Cardiac fibroblast (primary cell): Measurements from ENCODE around the gene MMS19.
A peak's percentile ranks its signal among the peaks of the same experiment; 100 is the strongest.

Source experiments
- DNase-seq, 2 donors: peaks; one replicate each; pipeline versions ENCODE4 v3.0.0 to v3.0.0-alpha.2; 2010; ENCODE audit warnings: low read depth in 2 of 2
- H3K4me3 ChIP-seq, 2 donors: replicated peaks in 1 of 2; 1 replicate in 1 of 2; 2 replicates in 1 of 2; pipeline ENCODE4 v1.5.1; 2011; ENCODE audit warnings: low read depth in 2 of 2, low read length in 2 of 2, mild to moderate bottlenecking in 2 of 2, moderate library complexity in 1 of 2
- CTCF ChIP-seq: IDR thresholded peaks from one replicate; pipeline ENCODE4 v1.5.1; 2011; ENCODE audit warnings: low read depth, mild to moderate bottlenecking, low read length, inconsistent platforms

The MMS19 gene

GRCh38 chr10:97511711-97512440, 13.7 kb upstream of the MMS19 start:
- DNase-seq = no peak
- no peak for TF ChIP-seq CTCF
- no peak overlapping the region for H3K4me3 ChIP-seq

GRCh38 chr10:97510686-97511085, 12.5 kb upstream of the MMS19 start:
- no peak overlapping the region for H3K4me3 ChIP-seq
- DNase-seq = no peak
- TF ChIP-seq CTCF = no peak

GRCh38 chr10:97509120-97509680, 11.0 kb upstream of the MMS19 start:
- no peak for TF ChIP-seq CTCF
- DNase-seq = no peak
- H3K4me3 ChIP-seq = no peak overlapping the region

- DNase-seq = peak; percentile 66 to 74
- H3K4me3 ChIP-seq = peak overlapping the region in 1 of 2 donors; percentile 4
- no peak for TF ChIP-seq CTCF
Measured at GRCh38 chr10:97508342-97508741, 10.1 kb upstream of the MMS19 start.

- DNase-seq = no peak
- no peak for TF ChIP-seq CTCF
- no peak overlapping the region for H3K4me3 ChIP-seq
Measured at GRCh38 chr10:97506199-97506991, 8.2 kb upstream of the MMS19 start.

GRCh38 chr10:97505152-97505551, 6.9 kb upstream of the MMS19 start:
- no peak for TF ChIP-seq CTCF
- no peak for DNase-seq
- no peak overlapping the region for H3K4me3 ChIP-seq
